HL-60/S4 (cell line): ENCODE data around the gene FAM9C.
"Not testable (repeated sequence)": the region's sequence is repeated elsewhere in the genome, so short reads cannot be mapped to it uniquely, and the experiment has no call there.

Experiments used
- in situ Hi-C: fragments of 300-500 bp; cut with MboI; formaldehyde crosslinking; loops from 2 replicates; pipeline ENCODE4 v1.14.3; 2022; ENCODE audit warnings: low sequenced_read_pairs

The FAM9C gene

DNA sequence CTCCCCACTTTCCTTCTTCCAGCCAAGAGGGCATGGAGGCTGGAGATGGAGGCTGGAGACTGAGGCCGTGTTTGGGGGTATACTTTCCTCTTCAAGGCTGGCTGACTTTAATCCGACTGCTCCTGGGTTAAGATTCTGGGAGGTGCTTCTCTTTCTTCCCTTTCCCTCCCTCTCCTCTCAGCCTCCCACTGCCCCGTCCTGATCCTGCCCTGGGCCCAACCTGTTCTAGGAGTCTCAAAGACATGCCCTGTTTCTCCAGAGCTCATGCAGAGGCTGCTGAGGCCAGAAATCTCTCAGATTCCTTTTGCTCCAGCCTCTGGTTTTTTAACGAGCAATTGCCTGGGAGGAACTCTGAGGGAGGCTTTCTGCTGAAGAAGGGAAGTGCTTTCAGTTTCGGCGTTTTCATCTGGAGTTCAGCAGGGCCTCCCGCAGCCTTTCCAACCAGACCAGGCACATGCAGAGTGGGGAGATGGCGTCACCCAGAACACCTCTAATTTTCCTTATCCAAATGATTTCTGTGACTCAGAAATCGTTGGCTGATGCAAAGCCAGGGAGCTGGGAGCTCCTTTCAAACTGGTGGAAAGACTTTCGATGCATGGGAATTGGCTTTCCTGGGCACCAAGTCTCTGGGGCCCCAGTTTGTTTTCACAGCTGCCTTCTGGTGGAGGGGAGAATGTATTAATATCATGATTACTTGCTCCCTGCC, 34.5 kb upstream of the FAM9C start:
- in situ Hi-C loops = loop anchor here (25.0 kb wide), 1 partner anchor 92 kb away; the partner anchor contains the start of gene TMSB4X

DNA sequence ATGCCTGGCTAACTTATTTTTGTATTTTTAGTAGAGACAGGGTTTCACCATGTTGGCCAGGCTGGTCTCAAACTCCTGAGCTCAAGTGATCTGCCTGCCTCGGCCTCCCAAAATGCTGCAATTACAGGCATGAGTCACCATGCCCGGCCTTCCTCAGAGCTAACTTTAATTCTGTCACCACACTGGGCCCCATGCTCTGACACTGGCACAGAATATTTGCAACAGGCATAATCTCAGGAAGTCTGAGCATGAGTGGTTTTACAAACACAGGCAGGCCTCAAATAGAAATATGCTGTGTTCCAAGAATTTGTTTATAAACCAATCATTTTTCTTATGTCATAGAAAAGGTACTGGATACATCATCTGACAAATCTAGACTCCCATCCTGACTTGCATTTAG, 32.7 kb upstream of the FAM9C start:
- in situ Hi-C loops = loop anchor here (25.0 kb wide), 1 partner anchor 90 kb away; the partner anchor contains the start of gene TMSB4X

DNA sequence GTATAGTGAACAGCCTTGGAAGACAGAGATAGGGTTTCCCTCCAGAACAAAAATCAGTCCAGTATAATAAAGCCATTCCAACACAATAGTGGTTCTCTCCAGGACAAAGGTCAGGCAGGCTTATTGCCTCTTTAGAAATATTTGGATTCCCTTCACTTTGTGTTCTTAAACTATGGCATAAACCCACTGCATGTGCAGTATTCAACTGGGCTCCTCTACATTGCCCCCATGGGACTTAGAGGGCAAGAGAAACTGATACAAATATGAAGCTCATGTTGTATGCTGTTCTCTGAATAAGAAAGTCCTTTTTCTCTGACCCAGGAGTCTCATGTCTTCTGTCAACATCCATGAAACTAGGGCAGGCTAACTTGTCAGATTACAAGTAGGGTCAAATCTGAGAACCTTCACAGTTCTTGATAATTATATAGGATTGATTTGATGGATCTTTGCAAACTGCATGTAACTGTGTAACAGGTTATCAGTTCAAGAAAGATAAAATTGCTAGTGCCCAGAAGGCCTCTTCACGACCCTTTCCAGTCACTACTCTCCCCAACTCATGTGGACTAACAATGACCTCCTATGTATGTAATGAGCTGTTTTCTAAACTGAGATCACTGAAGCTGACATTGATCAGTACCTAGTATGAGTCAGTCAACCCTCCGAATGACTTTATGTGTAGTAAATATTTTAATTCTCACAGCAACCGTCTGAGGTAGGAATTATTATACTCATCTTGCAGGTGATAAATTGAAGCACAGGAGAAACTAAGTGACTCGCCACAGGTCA, 31.9 kb upstream of the FAM9C start:
- in situ Hi-C loops = loop anchor here (25.0 kb wide), 1 partner anchor 89 kb away; the partner anchor contains the start of gene TMSB4X

DNA sequence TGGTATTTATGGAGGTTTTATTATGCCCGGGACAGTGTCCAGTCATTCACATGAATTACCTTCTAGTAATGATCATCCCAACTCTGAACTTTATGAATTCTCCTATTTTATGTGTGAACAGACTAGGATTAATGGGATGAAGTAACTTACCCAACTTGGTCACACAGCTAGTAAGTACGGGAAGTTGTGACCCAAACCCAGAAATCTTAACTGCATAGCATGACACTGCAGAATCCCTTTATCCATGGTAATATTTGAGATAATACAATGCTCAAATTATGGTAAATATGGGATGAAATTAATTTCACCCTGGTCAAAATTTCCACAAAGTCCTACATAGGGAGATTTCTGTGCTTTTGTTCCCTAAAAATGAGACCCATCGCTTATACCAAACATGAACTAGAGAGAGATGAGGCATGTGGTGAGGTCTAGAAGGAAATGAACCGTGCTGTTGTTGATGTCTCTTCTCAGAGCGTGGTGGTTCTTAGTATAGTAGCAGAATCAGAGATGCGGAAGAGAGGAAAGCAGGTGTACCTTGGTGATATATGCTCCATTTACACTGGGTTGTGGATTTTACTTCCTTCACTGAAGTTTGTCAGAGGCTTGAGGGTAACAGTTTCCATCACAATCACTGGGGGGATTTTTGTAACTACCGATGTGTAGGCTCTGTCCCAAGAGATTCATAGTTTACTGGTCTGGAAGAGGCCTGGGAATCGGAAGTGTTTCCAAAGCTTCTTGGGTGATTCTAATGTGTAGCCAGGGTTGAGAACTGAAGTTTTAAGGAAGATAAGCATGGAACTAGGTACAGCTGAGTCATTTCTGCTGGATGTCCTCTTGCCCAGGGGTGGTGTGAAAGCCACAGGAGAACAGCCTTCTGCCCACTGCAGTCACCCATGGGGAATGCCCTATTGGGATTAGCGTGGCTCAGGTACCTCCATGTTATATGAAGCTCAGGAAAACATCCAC, 30.2 kb upstream of the FAM9C start:
- in situ Hi-C loops = loop anchor here (25.0 kb wide), 1 partner anchor 87 kb away; the partner anchor contains the start of gene TMSB4X

DNA sequence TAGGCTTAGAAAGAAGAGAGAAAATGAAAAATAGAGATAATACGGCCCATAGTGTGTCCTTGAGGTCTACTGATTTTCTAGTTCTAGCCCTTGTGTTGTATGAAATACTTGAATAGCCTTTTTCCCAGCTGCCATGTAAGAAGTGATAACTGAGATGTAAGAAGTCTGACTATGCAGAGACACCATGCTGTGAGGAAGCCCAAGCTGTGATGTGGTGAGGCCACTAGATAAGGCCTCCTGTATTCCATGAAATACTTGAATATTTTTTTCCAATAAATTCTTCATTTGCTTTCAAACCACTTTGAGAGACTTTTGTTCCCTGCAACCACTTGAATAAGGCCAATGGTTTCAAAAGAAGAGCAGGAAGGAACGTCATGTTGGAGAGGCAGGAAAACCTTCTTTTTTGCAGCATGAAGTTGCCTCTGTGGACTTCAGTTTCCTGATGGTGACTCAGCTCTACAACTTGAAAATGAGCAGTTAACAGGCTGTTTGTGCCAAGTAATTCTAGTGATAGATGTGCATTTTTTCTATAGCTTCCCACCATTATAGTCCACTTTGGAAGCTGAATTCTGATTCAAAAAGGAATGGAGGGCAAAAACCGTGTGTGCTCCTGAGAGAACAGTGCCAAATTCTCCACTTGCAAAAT, 25.5 kb upstream of the FAM9C start:
- in situ Hi-C loops = no loop called here

DNA sequence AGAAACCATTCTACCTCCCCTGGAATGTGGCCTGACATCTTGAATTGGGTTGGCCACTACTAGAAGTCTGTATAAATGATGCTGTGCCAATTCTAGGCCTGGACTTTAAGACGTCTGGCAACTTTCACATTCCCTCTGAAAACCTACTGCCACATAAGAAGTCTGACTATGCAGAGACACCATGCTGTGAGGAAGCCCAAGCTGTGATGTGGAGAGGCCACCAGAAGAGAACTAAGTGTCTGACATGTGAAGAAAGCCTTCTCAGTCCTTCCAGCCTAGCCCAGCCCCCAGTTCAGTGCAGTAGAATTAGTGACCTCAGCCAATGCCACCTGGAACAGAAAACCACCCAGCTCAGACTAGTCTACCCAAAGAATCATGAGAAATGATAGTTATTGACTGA, 24.2 kb upstream of the FAM9C start:
- in situ Hi-C loops = no loop called here

DNA sequence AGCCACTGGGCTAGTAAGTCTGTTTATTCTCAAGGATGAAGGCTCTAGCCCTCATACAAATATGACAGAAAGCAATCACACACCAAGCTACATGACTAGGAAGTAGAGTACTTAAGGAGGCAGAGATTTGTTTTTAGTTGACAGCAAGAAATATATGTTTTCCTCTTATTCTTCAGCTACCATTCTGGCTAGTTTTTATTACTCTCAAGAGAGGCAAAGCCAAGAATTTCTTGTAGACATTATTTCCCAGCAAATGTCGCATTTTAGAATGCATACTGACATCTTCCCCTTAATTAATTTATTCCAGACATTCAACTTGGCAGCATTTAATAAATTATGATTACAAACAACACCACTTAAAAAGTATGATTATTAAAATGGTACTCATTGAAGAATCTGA, 23.4 kb upstream of the FAM9C start:
- in situ Hi-C loops = no loop called here

DNA sequence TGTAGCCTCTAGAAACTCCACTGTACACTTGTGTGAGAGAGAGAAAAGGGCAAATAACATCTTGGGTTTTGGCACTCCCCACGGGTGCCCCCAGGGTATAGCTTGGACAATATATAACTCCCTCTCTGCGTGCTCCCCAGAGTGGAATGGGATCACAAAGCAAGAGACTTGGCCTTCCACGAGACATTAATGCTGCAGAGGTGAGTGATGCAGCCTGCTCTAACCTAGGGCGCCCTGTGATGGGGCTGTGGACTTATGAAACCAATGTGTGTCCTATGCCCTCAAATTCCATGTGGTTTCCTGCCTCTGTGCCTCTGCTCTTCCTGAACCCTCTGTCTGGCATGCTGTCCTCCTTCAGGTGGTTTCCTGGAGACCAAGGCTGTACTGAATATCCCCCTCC, 22.0 kb upstream of the FAM9C start:
- in situ Hi-C loops = no loop called here

DNA sequence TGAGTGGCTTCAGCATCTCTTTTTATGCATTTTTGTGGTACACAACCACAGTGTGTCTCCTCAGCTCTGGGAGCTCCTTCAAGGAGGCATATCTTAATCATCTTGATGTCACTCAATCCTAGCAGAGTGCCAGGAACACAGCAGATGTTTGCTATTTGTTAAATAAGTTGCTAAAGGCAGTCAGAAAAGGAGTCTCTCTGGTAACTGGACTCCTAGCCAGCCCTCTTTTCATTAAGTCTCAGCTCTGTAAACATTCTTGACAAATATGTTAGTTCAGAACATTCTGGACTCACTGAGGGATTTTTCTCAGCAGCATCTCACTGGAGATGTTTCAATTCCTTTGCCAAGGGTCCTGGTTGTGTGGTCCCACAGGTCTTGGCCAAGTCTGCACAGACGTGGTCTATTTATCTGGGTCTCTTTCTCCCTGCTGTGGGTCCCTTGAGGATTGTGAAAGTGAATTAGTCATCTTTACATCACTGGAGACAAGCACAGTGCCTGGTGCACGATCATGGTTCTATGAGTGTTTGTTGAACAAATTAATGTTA, 20.3 kb upstream of the FAM9C start:
- in situ Hi-C loops = no loop called here

DNA sequence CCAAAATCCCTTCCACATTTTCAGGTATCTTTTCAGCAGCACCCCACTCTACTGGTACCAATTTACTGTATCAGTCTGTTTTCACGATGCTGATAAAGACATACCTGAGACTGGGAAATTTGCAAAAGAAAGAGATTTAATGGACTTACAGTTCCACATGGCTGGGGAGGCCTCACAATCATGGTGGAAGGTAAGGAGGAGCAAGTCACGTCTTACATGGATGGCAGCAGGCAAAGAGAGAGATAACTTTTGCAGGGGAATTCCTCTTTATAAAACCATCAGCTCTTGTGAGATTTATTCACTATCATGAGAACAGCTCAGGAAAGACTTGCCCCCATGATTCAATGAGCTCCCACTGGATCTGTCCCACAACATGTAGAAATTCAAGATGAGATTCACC, 18.7 kb upstream of the FAM9C start:
- in situ Hi-C loops = not testable (repeated sequence)

DNA sequence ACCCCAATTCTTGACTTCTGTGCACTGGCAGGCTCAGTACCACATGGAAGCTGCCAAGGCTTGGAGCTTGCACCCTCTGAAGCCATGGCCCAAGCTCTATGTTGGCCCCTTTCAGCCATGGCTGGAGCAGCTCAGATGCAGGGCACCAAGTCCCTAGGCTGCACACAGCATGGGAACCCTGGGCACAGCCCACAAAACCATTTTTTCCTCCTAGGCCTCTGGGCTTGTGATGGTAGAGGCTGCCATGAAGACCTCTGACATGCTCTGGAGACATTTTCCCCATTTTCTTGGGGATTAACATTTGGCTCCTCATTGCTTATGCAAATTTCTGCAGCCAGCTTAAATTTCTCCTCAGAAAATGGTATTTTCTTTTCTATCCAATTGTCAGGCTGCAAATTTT, 17.9 kb upstream of the FAM9C start:
- in situ Hi-C loops = not testable (repeated sequence)

DNA sequence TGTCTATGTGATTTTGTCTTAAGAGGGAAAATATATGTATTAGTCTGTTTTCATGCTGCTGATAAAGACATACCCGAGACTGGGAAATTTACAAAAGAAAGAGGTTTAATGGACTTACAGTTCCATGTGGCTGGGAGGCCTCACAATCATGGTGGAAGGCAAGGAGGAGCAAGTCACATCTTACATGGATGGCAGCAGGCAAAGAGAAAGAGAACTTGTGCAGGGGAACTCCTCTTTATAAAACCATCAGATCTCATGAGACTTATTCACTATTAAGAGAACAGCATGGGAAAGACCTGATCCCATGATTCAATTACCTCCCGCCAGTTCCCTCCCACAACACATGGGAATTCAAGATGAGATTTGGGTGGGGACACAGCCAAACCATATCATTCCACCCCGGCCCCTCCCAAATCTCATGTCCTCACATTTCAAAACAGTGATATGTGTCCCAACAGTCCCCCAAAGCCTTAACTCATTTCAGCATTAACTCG, 16.8 kb upstream of the FAM9C start:
- in situ Hi-C loops = not testable (repeated sequence)

DNA sequence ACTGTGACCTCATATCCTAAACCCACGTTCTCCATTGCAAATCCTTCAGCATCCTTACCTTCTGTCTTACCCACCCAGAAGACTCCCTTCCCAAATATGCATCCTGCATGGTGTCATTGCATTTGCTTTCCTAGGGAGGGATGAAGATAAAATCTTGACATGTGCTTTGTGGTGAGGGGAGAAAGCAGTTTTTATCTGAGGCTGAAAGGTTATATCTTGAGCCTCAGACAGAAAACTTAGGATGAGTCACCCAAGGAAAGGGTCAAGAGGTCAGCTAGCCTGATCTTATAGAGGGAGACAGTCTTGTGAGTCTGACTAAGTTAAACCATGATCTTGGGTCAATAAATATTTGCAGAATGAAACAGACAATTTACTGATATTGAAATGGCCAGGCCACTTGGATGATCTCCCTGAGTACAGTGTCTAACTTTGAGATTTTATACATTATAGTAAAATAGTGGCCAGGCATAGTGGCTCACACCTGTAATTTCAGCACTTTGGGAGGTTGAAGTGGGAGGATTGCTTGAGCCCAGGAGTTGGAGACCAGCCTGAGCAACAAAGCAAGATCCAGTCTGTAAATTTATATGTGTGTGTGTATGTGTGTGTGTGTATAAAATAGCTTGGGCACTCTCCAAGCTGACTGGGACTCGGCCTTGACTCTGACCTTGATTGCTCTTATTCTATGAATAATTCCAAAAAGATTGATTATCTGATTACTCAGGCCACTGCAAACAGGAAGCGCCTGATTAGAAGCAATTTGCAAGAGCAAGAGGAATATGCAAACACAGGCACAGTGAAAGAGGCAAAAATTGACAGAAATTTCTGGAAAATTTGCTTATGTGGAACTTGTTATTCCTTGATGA, 15.4 kb upstream of the FAM9C start:
- in situ Hi-C loops = no loop called here

DNA sequence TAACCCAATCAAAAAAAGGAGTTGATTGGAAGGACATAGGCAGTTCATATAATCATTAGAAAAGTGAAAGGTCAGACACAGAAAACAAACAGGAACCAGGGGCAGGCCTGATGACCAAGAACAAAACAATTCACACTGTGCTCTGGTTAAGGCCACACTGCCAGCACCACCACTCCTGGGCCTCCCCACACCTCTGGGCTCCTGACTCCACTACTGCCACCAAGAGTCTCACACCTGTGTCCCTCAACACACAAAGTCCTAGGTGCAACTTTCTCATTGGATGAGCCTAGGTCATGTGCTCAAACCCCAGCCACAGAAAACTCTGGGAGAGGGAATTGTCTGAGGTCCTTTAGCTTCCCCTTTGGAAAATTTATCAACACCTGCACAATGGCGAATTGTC, 11.1 kb upstream of the FAM9C start:
- in situ Hi-C loops = no loop called here

DNA sequence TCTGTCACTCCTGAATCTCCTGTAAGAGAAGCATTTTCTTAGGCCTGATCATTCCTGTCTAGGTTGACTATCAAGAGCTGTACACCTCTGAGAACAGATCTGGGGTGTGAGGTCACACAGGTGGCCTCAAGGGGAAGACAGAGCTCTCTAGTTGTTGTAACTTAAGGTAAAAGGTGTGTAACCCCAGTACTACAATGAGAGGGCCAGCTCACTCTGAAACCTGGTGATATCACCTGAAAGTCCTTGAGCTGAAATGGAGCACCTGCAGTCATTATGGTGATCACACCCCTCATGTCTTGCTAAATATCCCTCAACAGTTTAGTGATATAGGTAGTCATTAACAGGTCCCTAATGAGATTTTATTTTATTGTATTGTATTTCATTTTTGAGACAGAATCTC, 8.8 kb upstream of the FAM9C start:
- in situ Hi-C loops = no loop called here

DNA sequence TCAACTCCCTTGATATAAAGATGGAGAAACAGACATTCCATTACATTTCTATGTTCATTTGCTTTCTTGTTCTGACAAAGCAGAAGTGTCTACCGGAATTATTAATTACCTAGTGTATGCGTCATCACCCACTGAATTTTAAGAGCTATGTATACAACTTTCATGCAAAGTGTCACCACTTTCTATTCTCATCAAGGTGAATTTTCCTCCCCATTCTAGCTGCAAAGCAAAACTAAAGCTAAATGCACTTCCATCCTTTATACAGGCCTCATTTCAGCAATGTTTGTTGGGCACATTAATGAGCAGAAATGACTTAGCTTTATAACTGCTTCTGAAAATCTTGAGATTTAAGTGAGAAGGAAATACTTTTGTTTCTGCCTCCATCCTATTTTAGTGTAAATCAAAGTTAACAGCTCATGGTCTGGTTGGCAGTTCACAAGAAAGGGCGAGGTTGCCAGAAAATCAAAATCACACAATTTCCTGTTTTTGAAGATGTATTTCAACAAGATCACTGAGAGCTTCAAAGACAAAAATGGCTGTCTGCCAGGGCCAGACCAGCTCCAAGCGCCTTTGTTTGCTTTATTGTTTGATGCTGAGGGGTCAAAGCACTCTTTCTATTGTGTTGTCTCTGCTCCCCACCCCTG, 7.2 kb upstream of the FAM9C start:
- in situ Hi-C loops = no loop called here

DNA sequence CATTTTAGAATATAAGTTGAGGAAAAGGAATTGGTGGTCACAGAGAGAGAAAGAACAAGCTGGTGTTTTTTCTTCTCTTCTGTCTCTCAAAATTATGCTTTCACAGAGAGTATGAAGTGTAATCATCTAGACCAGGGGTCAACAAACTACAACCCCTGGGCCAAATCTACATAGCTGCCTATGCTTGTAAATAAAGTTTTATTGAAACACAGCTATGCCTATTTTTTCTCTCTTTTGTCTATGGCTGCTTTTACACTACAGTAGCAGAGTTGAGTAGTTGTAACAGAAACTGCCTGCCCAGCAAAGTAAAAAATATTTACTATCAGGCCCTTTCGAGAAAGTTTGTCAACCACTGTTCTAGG, 6.7 kb upstream of the FAM9C start:
- in situ Hi-C loops = no loop called here

DNA sequence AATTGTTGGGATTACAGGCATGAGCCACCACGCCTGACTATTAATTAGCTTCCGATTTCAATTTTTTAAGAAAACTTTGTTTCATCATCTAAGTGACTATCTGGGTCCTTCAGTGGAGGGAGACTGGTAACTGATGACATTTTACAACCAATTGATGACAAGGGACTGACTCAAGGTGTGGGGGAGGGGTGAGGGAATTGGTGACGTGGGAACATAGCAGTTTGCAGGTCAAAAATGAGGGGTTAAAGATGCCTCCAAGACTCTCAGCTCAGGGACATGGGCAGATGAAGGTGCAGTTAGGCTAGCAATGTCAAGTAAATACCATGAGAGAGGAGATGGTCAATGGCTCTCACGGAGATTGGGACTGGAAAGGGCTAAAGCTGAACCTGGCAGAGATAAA, 5.7 kb upstream of the FAM9C start:
- in situ Hi-C loops = no loop called here

DNA sequence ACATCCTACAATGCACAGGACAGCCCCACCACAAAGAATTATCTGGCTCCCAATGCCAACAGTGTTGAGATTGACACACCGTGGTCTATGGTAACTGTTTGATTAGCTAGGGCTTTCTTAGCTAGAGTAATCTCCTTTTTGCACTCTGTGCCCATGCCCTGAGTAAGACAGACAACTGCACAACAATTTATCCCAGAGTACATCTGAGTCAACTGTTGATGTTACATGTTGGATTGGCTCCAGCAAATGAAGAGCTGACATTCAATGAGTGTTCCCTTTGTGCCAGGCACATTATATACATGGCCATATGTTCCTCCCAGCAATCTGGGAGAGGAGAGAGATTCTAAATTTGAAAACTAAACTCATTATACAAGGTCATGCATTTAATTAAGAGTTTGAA, 3.9 kb upstream of the FAM9C start:
- in situ Hi-C loops = no loop called here
